GM18519 (cell line): Measurements from ENCODE around the gene PTPRM.

Experiments
- ATAC-seq: cut with Tn5 transposase; IDR thresholded peaks from one replicate; pipeline ENCODE4 v1.9.1; 2021; ENCODE audit warnings: mild to moderate bottlenecking, moderate library complexity; ENCODE audit not compliant: unreplicated experiment, low FRiP score

Gene PTPRM

DNA sequence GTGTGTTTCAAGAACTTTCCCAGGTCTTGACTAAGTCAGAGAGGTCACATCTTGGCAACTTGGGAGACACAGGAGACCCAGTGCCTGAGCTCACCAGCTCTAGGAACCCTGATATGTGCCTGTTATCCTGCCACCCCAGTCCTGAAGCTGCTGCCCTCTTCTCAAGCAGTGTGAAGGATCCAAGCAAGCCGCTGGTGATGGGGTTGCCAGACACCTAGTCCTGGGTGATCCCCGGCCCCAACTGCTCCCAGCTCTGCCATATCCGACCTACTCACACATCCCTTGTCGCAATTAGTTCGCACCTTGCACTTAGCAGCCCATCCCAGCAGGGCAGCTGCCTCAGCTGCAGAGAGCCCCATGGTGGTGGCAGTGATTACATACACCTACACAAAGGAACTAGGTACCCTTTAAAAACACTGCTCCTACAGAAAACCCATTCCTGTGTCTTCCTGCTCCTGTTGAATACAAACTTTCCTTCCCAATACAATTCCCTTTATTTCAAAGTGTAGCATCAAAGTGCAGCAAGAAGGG is 794.9 kb downstream of the PTPRM start:
- no peak for ATAC-seq

- no peak for ATAC-seq
Measured at GRCh38 chr18:8362863-8363262, 795.7 kb downstream of the PTPRM start.

DNA sequence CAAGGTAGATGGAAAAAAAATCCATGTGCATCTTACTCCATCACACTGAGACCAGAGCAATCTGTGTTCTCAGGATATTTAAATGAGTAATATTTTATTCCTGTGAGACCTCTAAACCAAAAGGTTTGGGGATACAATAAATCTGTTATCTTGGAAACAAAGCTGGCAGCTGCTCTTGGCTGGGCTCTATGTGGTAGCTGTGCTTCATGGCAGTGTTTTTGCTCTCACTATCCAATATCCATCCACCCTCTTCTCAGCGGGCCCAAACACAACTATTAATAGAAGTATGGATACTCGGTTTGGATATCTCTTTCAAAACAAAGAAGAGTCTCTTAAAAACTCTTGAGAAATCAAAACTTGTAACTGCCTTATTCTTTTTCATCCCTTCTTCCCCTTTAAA is 797.3 kb downstream of the PTPRM start:
- no peak for ATAC-seq

DNA sequence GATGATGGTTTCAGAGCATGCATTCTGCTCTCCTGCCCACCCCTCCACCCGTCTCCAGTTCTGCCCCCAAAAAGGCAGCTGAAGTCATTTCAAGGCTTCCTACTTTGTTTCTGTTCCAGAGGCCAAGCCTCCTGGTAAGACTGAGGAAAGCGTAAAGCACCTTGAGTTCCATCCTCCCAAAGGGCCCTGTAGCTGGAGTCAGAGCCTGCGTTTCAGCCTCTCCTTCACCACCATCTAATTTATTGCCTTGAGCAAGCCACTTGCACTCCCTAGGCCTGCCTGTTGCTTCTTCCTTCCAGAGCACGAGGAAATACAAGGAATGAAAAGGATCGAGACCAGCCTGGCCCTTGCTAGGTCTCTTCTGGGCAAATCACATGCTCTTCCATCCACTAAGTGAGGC is 797.9 kb downstream of the PTPRM start:
- ATAC-seq, result no peak

- no peak for ATAC-seq
Measured at GRCh38 chr18:8365528-8365927, 798.4 kb downstream of the PTPRM start.

DNA sequence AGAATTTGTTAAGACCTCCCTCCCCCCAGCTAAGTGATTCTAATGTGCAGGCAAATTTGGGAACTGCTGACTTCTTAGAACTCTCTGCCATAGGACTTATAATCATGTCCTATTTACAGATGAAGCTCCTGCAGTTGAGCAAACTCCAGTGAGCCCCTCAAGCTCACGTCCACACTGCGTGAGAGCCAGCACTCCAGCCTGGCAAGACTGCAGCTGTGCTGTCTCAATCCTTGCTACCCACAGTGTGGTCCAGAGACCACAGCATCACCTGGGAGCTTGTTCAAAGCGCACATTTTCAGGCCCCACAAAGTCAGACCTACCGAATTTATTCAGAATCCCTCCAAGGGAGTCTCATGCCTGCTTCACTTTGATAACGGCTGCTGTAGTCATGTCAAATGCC is 799.0 kb downstream of the PTPRM start:
- ATAC-seq, result no peak

DNA sequence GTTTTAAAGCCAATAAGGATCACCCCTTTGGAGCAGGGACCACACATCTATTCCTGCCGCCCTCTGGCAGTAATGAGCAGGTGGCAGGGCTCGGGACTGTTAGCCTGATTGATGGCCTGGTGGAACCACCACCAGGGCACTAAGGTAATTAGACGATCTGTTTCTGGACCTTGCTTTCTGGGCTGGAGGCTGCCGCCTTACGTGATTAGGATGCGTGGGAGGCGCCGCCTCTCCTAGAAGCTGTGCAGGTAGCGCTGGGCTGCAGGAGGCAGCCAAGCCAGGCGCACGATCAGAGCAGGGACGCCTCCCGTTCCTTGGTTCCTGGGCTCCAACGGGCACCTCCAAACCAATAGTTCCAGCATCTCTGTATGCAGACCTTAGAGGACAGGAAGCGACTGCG is 799.5 kb downstream of the PTPRM start:
- ATAC-seq, result no peak

DNA sequence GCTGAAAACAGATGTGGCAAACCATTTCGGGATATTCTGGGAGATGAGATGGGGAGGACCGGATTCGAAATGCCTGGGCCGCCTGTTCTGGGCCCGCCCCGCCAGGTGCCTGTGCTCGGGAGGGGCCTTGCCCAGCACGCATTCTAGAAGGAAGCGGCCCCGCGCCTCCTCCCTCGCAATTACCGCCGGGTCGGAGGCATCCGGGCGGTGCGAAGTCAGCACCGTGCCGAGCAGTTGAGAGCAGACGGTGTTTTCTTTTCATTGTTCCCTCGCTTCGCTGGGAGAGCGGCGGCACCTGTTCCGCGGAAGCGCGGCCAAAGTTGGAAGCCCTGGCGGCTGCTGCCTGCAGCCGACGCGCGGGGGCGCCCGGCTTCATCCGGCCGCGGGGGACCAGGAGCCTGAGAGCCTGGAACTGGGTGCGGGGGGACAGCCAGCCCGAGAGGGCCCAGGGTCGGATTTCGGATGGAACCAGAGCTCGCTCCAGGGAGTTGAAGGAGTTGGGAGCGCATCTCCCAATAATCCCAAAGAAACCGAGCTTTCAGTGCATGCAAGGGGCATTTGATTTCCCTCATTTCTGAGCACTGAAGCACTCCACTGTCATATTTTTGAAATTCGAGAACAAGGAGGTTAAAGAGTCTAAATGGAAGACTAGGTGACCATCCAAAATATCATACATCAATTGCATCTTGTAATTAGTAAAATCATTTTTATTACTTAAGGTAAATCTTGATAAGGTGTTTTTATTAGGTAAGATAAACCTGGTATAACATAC is 800.3 kb downstream of the PTPRM start:
- ATAC-seq, result no peak

- ATAC-seq, result no peak
Measured at GRCh38 chr18:8368512-8369217, 801.5 kb downstream of the PTPRM start.

DNA sequence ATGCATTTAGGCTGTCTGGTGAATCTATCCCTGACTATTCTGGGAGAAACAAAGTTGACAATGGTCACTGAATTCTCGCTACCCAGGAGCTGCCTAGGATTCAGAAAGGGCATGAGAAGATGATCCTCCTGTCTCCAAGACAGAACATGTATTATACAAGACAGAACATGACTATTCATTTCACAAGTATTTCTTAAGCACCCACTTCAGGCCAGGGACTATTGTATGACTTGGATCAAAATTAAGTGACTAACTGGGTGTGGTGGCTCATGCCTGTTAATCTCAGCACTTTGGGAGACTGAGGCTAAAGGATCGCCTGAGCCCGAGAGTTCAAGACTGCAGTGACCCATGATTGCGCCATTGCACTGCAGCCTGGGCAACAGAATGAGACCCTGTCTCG is 806.4 kb downstream of the PTPRM start:
- no peak for ATAC-seq

DNA sequence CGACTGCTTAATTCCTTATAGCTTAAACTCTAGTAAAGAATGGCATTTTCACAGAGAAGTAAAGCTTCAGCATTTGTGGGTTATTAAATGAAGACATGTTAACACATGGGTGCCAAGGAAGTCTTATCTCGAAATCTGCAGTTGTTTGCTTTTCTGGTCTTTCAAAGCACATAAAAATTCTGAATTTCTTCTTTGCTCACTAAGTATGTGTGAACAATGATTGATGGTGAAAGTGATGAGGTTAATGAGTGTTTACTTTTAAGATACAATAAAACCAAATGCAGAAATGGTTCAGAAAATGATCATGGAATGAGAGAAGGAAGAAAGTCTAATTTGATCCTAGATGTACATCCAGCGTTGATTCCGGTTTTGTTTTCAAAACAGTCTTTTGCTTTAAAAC is 807.6 kb downstream of the PTPRM start:
- ATAC-seq, result no peak

GRCh38 chr18:8375249-8375648 is 808.1 kb downstream of the PTPRM start:
- ATAC-seq, result no peak

- ATAC-seq, result no peak
Measured at GRCh38 chr18:8376113-8376512, 809.0 kb downstream of the PTPRM start.

DNA sequence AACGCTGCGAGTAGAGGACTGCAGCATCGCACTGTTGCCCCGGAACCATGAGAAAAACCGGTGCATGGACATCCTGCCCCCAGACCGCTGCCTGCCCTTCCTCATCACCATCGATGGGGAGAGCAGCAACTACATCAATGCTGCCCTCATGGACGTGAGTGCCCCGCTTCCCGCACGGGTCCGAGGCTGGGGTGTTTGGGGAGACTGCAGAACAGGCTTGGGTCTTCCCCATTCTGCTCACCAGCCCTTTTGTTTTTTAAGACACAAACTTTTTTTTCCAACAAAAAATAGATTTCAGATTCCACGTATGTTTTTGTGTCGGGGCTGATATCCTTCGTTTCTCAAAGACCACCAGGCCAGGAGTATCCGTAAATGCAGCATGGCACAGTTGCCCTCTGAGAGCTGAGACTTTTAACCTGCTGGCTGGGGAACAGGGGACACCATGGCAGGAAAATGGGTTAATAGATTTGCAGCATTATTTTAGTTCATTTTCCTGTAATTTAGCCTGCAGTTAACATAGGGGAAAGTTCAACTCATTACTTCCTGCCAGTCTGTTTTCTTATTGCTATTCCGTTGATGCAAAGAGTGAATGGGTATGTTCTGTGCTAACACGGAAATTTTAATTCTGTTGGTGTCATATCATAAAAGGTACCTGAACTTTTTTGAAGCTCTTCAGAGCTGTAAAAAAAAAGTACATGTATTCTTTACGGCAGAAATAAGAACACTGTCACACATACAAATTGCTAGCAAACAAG is 812.2 kb downstream of the PTPRM start:
- no peak for ATAC-seq

GRCh38 chr18:8380006-8380405 is 812.9 kb downstream of the PTPRM start:
- ATAC-seq, result no peak

DNA sequence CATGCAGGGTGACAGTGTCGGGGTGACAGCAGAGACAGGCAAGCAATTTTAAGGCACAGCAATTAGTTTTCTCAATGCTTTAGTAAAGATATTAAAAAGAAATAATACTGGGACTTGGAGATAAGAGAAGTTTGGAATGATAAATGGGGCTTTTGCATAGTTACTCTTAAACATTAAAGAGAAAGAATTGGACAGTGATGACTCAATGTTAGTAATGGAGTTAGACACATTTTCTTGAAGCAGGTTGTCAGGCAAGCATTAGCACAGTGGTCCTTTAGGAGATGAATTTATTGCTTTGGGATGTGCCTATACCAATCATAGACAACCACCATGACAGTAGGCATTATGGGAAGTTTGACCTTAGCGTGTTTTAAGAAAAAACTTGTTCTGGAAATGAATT is 813.8 kb downstream of the PTPRM start:
- ATAC-seq, result no peak

GRCh38 chr18:8381821-8382459 is 814.8 kb downstream of the PTPRM start:
- ATAC-seq, result no peak

GRCh38 chr18:8385400-8385799 is 818.3 kb downstream of the PTPRM start:
- ATAC-seq, result no peak

GRCh38 chr18:8386669-8387380 is 819.7 kb downstream of the PTPRM start:
- ATAC-seq, result no peak
